K562 (cell line): Measurements from ENCODE around the gene MXI1. TPM values are rescaled to one million over a fixed set of nuclear protein-coding genes. Genes with fewer than 3 reads are reported as not detected.
A peak's percentile ranks its signal among the peaks of the same experiment; 100 is the strongest.

Source experiments
- C11orf30 ChIP-seq: fragments of 450-650 bp; IDR thresholded peaks from 2 replicates; pipeline ENCODE4 v1.6.1; 2016; ENCODE audit warnings: low read depth, mild to moderate bottlenecking
- CEBPG ChIP-seq, 3 experiments: fragments of 200-800 bp in 1 of 3; sonication (Bioruptor generic) in 1 of 3; sonication (generic) in 1 of 3; formaldehyde crosslinking in 1 of 3; IDR thresholded peaks in 2 of 3; conservative IDR thresholded peaks in 1 of 3; 2 replicates each; pipeline versions ENCODE4 v1.6.1 to v1.8.0; 2016 to 2022; ENCODE audit warnings: missing compliant biosample characterization in 2 of 3, missing genetic modification characterization in 2 of 3, mild to moderate bottlenecking in 1 of 3, missing genetic modification reagents in 1 of 3
- CHAMP1 ChIP-seq: fragments of 450-650 bp; IDR thresholded peaks from 2 replicates; pipeline ENCODE4 v1.6.1; 2016; ENCODE audit warnings: mild to moderate bottlenecking
- COPS2 ChIP-seq: fragments of 450-650 bp; conservative IDR thresholded peaks from 2 replicates; pipeline ENCODE4 v1.6.1; 2016; ENCODE audit warnings: mild to moderate bottlenecking, moderate library complexity
- HDAC8 ChIP-seq: fragments of 450-650 bp; IDR thresholded peaks from 2 replicates; pipeline ENCODE4 v1.6.1; 2016; ENCODE audit warnings: mild to moderate bottlenecking, missing genetic modification characterization, moderate library complexity, missing compliant biosample characterization
- ILF3 ChIP-seq: fragments of 450-650 bp; IDR thresholded peaks from 2 replicates; pipeline ENCODE4 v1.6.1; 2018; ENCODE audit warnings: antibody characterized with exemption, mild to moderate bottlenecking, moderate library complexity, borderline replicate concordance
- LARP7 ChIP-seq: fragments of 450-650 bp; IDR thresholded peaks from 2 replicates; pipeline ENCODE4 v1.6.1; 2016
- MCM7 ChIP-seq, 2 experiments: fragments of 450-650 bp; IDR thresholded peaks; 2 replicates each; pipeline ENCODE4 v1.6.1; 2016 to 2018
- PHB2 ChIP-seq: fragments of 450-650 bp; IDR thresholded peaks from 2 replicates; pipeline ENCODE4 v1.6.1; 2017; ENCODE audit warnings: low read depth
- RNF2 ChIP-seq: sonication (generic); IDR thresholded peaks from 2 replicates; pipeline ENCODE4 v1.6.1; 2016
- SPI1 ChIP-seq: IDR thresholded peaks from 2 replicates; pipeline ENCODE4 v1.6.1; 2011; ENCODE audit warnings: low read depth, low read length, control low read depth, borderline replicate concordance
- SRSF7 ChIP-seq: fragments of 200-400 bp; formaldehyde crosslinking; optimal IDR thresholded peaks from 2 replicates; pipeline ENCODE3; 2017; ENCODE audit warnings: mild to moderate bottlenecking, low read depth, low read length
- USF1 ChIP-seq: sonication (generic); formaldehyde crosslinking; IDR thresholded peaks from 2 replicates; pipeline ENCODE4 v1.9.0; 2022; ENCODE audit warnings: mild to moderate bottlenecking, missing genetic modification reagents
- ZKSCAN1 ChIP-seq: fragments of 150-350 bp; IDR thresholded peaks from 2 replicates; pipeline ENCODE4 v1.6.1; 2016; ENCODE audit warnings: low read depth, low read length
- ZNF197 ChIP-seq: fragments of 200-800 bp; sonication (Bioruptor generic); IDR thresholded peaks from 2 replicates; pipeline ENCODE4 v1.6.1; 2016; ENCODE audit warnings: low read depth, missing genetic modification characterization, missing compliant biosample characterization
- ZNF354B ChIP-seq: fragments of 250-450 bp; sonication (Bioruptor Pico); IDR thresholded peaks from 2 replicates; pipeline ENCODE4 v1.4.0; 2020
- ZNF507 ChIP-seq: conservative IDR thresholded peaks from 2 replicates; pipeline ENCODE4 v1.6.1; 2017; ENCODE audit warnings: missing genetic modification characterization, missing compliant biosample characterization
- polyA plus RNA-seq, 8 experiments: library from polyadenylated mRNA; depleted of rRNA in 4 of 8; stranded (reverse) in 5 of 8; unstranded in 3 of 8; fragments of >200 nt; fragmentation: Nextera tagmentation in 2 of 8; fragmentation: Illumina TruSeq in 1 of 8; extraction: Ambion mirVana in 2 of 8; extraction: Trizol in 1 of 8; gene quantifications; 2 replicates each; pipeline versions ENCODE4 v1.2.1 to v1.2.3, GENCODE V29; 2011 to 2014; ENCODE audit warnings: inconsistent platforms in 1 of 8, missing spikeins in 1 of 8
- total RNA-seq, 7 experiments: library from RNA; depleted of rRNA in 6 of 7; stranded (reverse); fragments of >200 nt in 6 of 7; fragmentation: Illumina TruSeq in 2 of 7; extraction: Trizol in 2 of 7; gene quantifications; 2 replicates each; pipeline versions ENCODE4 v1.2.1 to v1.2.3, GENCODE V29; 2011 to 2021; ENCODE audit warnings: low replicate concordance in 1 of 7
- TF ChIP-seq, protein P1 (sequence below), 2 experiments: fragments of 450-650 bp in 1 of 2; sonication (generic) in 1 of 2; formaldehyde crosslinking in 1 of 2; IDR thresholded peaks in 1 of 2; conservative IDR thresholded peaks in 1 of 2; 2 replicates each; pipeline versions ENCODE4 v1.6.1 to v1.8.1; 2016 to 2023; ENCODE audit warnings: mild to moderate bottlenecking in 2 of 2, moderate library complexity in 2 of 2, inconsistent platforms in 1 of 2, missing genetic modification reagents in 1 of 2
- TF ChIP-seq, protein P2 (sequence below): fragments of 200-400 bp; formaldehyde crosslinking; IDR thresholded peaks from 2 replicates; pipeline ENCODE4 v1.6.1; 2017; ENCODE audit warnings: mild to moderate bottlenecking, low read depth, low read length, moderate library complexity

Gene MXI1
- total and polyA plus RNA-seq, 9 of the 15 experiments (the other 6 are each of a cell fraction or from before 2014, with no cell fraction given), result 9.1 to 23.7 (median 14.8) TPM

DNA sequence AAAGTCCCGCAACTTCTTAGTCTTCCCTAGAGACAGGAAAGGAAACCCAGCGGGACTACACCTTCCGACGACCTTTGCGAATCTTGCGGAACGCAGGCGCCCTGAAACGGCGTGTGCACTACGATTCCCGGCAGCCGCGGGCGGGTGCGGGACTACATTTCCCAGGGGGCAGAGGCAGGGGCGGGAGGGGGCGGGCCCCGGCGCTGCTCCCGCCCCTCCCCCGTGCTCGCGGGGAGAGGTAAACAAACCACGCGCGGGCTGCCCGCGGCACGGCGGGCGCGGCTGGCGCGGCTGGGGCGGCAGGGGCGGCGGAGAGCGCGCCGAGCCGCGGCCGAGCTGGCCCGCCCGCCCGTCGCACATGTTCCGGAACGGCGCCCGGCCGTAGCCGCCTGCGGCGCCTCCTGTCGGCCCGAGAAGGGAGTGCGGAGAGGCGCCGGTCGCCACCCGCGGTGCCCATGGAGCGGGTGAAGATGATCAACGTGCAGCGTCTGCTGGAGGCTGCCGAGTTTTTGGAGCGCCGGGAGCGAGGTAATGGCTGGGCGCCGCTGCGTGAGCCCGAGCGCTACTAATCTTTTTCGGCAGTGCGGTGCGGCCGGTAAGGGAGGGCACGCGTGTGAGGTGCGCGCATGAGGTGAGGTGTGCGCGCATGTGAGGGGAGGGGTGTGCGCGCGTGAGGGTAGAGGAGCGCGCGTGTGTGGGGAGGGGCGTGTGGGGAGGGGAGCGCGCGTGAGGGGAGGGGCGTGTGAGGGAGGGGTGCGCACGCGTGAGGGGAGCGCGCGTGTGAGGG lies 18.5 kb downstream of the MXI1 start (continued):
- no peak for TF ChIP-seq SRSF7
- no peak for TF ChIP-seq CEBPG (CRISPR knock-in tag; IDR thresholded peaks at IDR 0.05)
- no peak for TF ChIP-seq CEBPG (tag; conservative IDR thresholded peaks at IDR 0.05 in 1 of 2, IDR thresholded peaks at IDR 0.05 in 1 of 2)
- TF ChIP-seq LARP7, result no peak
- TF ChIP-seq CHAMP1, result no peak
- TF ChIP-seq, protein P1, sequence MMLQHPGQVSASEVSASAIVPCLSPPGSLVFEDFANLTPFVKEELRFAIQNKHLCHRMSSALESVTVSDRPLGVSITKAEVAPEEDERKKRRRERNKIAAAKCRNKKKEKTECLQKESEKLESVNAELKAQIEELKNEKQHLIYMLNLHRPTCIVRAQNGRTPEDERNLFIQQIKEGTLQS (IDR thresholded peaks at IDR 0.05), result no peak
- TF ChIP-seq, protein P1 (CRISPR knock-in tag; conservative IDR thresholded peaks at IDR 0.05), result no peak
- TF ChIP-seq HDAC8 (tag), result no peak
- no peak for TF ChIP-seq C11orf30
- no peak for TF ChIP-seq COPS2
- TF ChIP-seq MCM7 (IDR thresholded peaks at IDR 0.05), result no peak
- TF ChIP-seq USF1 (CRISPR knock-in tag), result no peak
- TF ChIP-seq PHB2, result no peak
- no peak for TF ChIP-seq ILF3
- TF ChIP-seq SPI1, result 0 out of 2 replicates have a peak, but pooled peaks have one; percentile 13
- TF ChIP-seq RNF2, result no peak
- TF ChIP-seq ZKSCAN1, result no peak
- no peak for TF ChIP-seq ZNF354B (CRISPR knock-in tag)
- TF ChIP-seq ZNF197, result peak; percentile 87
- no peak for TF ChIP-seq ZNF507 (tag)
- TF ChIP-seq, protein P2, sequence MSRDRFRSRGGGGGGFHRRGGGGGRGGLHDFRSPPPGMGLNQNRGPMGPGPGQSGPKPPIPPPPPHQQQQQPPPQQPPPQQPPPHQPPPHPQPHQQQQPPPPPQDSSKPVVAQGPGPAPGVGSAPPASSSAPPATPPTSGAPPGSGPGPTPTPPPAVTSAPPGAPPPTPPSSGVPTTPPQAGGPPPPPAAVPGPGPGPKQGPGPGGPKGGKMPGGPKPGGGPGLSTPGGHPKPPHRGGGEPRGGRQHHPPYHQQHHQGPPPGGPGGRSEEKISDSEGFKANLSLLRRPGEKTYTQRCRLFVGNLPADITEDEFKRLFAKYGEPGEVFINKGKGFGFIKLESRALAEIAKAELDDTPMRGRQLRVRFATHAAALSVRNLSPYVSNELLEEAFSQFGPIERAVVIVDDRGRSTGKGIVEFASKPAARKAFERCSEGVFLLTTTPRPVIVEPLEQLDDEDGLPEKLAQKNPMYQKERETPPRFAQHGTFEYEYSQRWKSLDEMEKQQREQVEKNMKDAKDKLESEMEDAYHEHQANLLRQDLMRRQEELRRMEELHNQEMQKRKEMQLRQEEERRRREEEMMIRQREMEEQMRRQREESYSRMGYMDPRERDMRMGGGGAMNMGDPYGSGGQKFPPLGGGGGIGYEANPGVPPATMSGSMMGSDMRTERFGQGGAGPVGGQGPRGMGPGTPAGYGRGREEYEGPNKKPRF, result no peak
